ENCODE measurements around the gene FOXA2. TPM values are rescaled to one million over a fixed set of nuclear protein-coding genes. Genes with fewer than 3 reads are reported as not detected.
"Not testable (repeated sequence)": the region's sequence is repeated elsewhere in the genome, so short reads cannot be mapped to it uniquely, and the experiment has no call there.

The FOXA2 gene
- total and polyA plus RNA-seq, 5 donors = not detected

DNA sequence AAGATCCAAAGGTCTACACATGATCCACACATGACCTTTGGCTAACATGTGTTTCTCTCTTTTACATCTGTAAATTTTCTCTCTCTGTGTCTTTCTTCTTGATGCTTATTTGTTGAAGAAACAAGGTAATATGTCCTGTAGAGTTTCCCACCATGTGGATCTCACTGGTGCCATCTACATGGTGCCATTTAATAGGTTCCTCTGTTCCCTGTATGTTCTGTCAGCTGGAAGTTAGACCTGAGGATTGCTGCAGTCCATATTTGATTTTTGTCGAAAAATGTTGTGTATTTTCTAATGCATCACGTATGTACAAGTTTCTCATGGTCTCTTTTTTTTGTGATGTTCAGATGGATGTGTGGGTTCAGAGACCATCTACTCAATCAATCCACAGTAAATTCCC is 30.0 kb downstream of the FOXA2 start:
- 86% methylated on average over 2 of the region's 2 CpGs for WGBS
- Histone ChIP-seq H3K27ac (ENCODE audit: low read length) (no peak overlapping the region), H3K27me3 (ENCODE audit: control insufficient read depth, insufficient read depth) (peaks cover 9% of the 10 kb centered on the region), H3K9me3 (ENCODE audit: control insufficient read depth, low read length) (no peaks in the 10 kb centered on the region), H3K4me1 (ENCODE audit: control insufficient read depth, insufficient read depth, low read length) (no peaks in the 10 kb centered on the region), H3K4me3 (ENCODE audit: low read length) (no peak overlapping the region)
- no peak for DNase-seq
- ATAC-seq = no peak
- intact Hi-C loops (cut with DNase I) = no loop called here

DNA sequence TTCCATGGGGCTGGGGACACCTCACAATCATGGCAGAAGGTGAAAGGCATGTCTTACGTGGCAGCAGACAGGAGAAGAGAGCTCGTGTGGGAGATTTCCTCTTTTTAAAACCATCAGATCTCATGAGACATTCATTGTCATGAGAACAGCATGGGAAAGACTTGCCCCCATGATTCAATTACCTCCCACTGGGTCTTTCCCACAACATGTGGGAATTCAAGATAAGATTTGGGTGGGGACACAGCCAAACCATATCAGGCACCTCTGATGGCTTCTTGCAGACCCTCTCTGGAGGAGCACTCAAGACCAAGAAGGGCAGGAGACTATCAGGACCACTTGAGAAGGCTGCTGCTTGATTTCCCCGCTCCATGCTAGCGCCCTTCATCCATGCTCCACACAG is 33.9 kb downstream of the FOXA2 start:
- H3K27me3 ChIP-seq (ENCODE audit: control insufficient read depth, insufficient read depth); H3K27ac ChIP-seq (ENCODE audit: low read length); H3K4me3 ChIP-seq (ENCODE audit: low read length); DNase-seq; intact Hi-C loops (cut with DNase I); H3K9me3 ChIP-seq (ENCODE audit: control insufficient read depth, low read length); H3K4me1 ChIP-seq (ENCODE audit: control insufficient read depth, insufficient read depth, low read length); ATAC-seq: not testable (repeated sequence)
- WGBS = 62% methylated on average over 4 of the region's 4 CpGs

- Histone ChIP-seq H3K4me1 (ENCODE audit: control insufficient read depth, insufficient read depth, low read length) (no peaks in the 10 kb centered on the region), H3K9me3 (ENCODE audit: control insufficient read depth, low read length) (no peaks in the 10 kb centered on the region), H3K27me3 (ENCODE audit: control insufficient read depth, insufficient read depth) (no peaks in the 10 kb centered on the region), H3K27ac (ENCODE audit: low read length) (no peak overlapping the region), H3K4me3 (ENCODE audit: low read length) (no peak overlapping the region)
- ATAC-seq (no peak), DNase-seq (no peak)
- intact Hi-C loops (cut with DNase I) = no loop called here
- 56% methylated on average over 4 of the region's 4 CpGs for WGBS
These were observed 36.3 kb downstream of the FOXA2 start for GRCh38 chr20:22548040-22548439.

- WGBS = 51% methylated on average over 3 of the region's 3 CpGs
- no peak for ATAC-seq
- H3K4me1 ChIP-seq (ENCODE audit: control insufficient read depth, insufficient read depth, low read length) = no peaks in the 10 kb centered on the region
- no peaks in the 10 kb centered on the region for H3K9me3 ChIP-seq (ENCODE audit: control insufficient read depth, low read length)
- intact Hi-C loops (cut with DNase I) = no loop called here
- no peak for DNase-seq
- H3K27ac ChIP-seq (ENCODE audit: low read length) = no peak overlapping the region
- no peak overlapping the region for H3K4me3 ChIP-seq (ENCODE audit: low read length)
- no peaks in the 10 kb centered on the region for H3K27me3 ChIP-seq (ENCODE audit: control insufficient read depth, insufficient read depth)
These were observed 38.0 kb downstream of the FOXA2 start for GRCh38 chr20:22546344-22546743.

DNA sequence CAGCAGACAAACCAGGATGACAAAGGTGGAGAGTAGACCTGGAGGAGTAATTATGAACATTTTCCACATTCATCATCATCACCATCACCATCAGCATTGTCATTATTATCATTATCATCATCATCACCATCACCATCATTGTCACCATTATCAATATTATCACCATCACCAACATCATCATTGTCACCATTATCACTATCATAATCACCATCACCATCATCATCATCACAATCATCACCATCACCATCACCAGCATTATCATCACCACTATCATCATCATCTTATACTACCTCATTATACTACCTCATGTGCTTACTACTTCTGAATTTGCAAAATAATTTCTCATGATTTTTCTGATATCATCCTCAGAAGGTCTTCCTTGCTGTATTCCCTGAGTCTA is 39.3 kb downstream of the FOXA2 start:
- Histone ChIP-seq H3K27ac (ENCODE audit: low read length) (no peak overlapping the region), H3K4me3 (ENCODE audit: low read length) (no peak overlapping the region), H3K27me3 (ENCODE audit: control insufficient read depth, insufficient read depth) (no peaks in the 10 kb centered on the region), H3K4me1 (ENCODE audit: control insufficient read depth, insufficient read depth, low read length) (no peaks in the 10 kb centered on the region), H3K9me3 (ENCODE audit: control insufficient read depth, low read length) (no peaks in the 10 kb centered on the region)
- DNase-seq = no peak
- intact Hi-C loops (cut with DNase I) = no loop called here
- no peak for ATAC-seq

DNA sequence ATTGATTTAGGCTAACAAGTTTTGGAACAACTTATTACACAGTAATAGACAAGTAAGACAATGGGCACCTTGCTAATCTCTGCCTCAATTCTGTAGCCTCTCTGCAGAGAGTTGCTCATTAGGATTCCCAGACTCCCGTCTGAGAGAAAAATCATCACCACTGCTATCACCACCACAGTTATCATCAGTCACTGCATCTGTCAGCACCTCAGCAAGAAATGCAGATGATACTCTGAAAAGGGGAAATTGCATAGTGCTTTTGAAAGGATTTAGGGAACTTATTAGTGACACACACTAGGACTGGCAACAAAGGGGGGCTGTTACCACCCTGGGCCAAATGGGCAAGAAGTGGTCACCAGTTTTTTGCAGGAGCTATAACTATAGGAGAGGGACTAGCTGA is 39.9 kb downstream of the FOXA2 start:
- WGBS = 8% methylated on average over 1 of the region's 1 CpG
- Histone ChIP-seq H3K9me3 (ENCODE audit: control insufficient read depth, low read length) (no peaks in the 10 kb centered on the region), H3K27ac (ENCODE audit: low read length) (no peak overlapping the region), H3K4me3 (ENCODE audit: low read length) (no peak overlapping the region), H3K4me1 (ENCODE audit: control insufficient read depth, insufficient read depth, low read length) (no peaks in the 10 kb centered on the region), H3K27me3 (ENCODE audit: control insufficient read depth, insufficient read depth) (no peaks in the 10 kb centered on the region)
- ATAC-seq (no peak), DNase-seq (no peak)
- intact Hi-C loops (cut with DNase I) = no loop called here

GRCh38 chr20:22542427-22542826 is 41.9 kb downstream of the FOXA2 start:
- 41% methylated on average over 1 of the region's 1 CpG for WGBS
- ATAC-seq = no peak
- no peak for DNase-seq
- Histone ChIP-seq H3K4me1 (ENCODE audit: control insufficient read depth, insufficient read depth, low read length) (no peaks in the 10 kb centered on the region), H3K27me3 (ENCODE audit: control insufficient read depth, insufficient read depth) (no peaks in the 10 kb centered on the region), H3K27ac (ENCODE audit: low read length) (no peak overlapping the region), H3K4me3 (ENCODE audit: low read length) (no peak overlapping the region), H3K9me3 (ENCODE audit: control insufficient read depth, low read length) (no peaks in the 10 kb centered on the region)
- intact Hi-C loops (cut with DNase I) = no loop called here

DNA sequence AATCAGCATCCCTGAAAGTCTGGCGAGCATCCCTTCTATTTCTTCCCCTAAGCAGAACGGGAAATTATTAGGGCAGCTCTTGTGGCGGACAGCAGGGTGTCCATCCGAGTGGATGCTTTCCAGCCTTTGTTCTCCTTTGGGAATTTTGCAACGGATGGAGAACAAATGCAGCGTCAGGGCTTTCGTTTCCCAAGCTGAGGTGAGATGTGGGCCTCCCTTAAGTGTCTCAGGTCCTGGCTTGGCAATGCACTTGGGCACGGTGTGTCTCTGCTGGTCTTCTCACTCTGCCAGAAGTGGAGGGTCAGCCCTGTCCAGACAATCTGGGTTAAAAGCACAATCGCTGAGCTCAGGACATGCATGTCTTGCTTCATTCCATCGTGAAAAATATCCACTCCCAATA is 43.5 kb downstream of the FOXA2 start:
- Histone ChIP-seq H3K27me3 (ENCODE audit: control insufficient read depth, insufficient read depth) (no peaks in the 10 kb centered on the region), H3K27ac (ENCODE audit: low read length) (no peak overlapping the region), H3K9me3 (ENCODE audit: control insufficient read depth, low read length) (no peaks in the 10 kb centered on the region), H3K4me1 (ENCODE audit: control insufficient read depth, insufficient read depth, low read length) (no peaks in the 10 kb centered on the region), H3K4me3 (ENCODE audit: low read length) (no peak overlapping the region)
- ATAC-seq (no peak), DNase-seq (no peak)
- intact Hi-C loops (cut with DNase I) = no loop called here
- 60% methylated on average over 10 of the region's 10 CpGs for WGBS

- no peak for ATAC-seq
- Histone ChIP-seq H3K9me3 (ENCODE audit: control insufficient read depth, low read length) (no peaks in the 10 kb centered on the region), H3K4me1 (ENCODE audit: control insufficient read depth, insufficient read depth, low read length) (no peaks in the 10 kb centered on the region), H3K27ac (ENCODE audit: low read length) (no peak overlapping the region), H3K27me3 (ENCODE audit: control insufficient read depth, insufficient read depth) (no peaks in the 10 kb centered on the region), H3K4me3 (ENCODE audit: low read length) (no peak overlapping the region)
- intact Hi-C loops (cut with DNase I) = no loop called here
- DNase-seq = no peak
- WGBS = 69% methylated on average over 4 of the region's 4 CpGs
These were observed 47.2 kb downstream of the FOXA2 start for GRCh38 chr20:22536956-22537756.

DNA sequence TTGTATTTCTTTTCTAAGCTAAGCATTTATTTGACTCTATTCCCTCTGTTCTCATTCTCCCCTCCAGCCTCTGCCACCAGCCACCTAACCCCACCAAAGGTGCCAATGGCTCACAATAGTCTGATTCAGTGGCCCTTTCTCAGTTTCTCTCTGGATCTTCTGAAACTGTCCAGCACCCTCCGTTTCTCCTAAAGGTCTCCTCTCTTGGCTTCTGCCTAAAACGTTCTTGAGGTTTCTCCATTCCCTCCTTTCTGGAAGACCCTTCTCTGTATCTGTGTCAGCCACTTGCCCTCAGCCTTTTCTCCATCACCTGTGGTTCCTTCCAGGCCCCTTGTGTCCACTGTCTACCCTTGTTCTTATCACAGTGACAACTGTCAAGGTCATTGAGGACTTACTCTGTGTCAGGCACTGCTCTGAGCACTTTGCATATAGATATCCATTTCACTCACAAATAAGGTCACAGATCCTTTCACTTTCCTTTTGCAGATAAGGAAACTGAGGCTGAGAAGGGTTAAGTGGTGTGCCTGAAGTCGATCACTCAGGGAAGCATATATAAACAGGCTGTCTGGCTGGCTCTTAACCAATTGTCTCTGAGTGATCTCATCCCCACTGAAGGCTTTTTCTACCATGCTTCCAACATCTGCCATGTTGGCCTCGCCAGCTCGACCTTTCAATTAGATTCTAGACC is 48.1 kb downstream of the FOXA2 start:
- Histone ChIP-seq H3K27ac (ENCODE audit: low read length) (no peak overlapping the region), H3K4me3 (ENCODE audit: low read length) (no peak overlapping the region), H3K27me3 (ENCODE audit: control insufficient read depth, insufficient read depth) (no peaks in the 10 kb centered on the region), H3K4me1 (ENCODE audit: control insufficient read depth, insufficient read depth, low read length) (no peaks in the 10 kb centered on the region), H3K9me3 (ENCODE audit: control insufficient read depth, low read length) (no peaks in the 10 kb centered on the region)
- 73% methylated on average over 5 of the region's 5 CpGs for WGBS
- no peak for DNase-seq
- no peak for ATAC-seq
- intact Hi-C loops (cut with DNase I) = no loop called here

DNA sequence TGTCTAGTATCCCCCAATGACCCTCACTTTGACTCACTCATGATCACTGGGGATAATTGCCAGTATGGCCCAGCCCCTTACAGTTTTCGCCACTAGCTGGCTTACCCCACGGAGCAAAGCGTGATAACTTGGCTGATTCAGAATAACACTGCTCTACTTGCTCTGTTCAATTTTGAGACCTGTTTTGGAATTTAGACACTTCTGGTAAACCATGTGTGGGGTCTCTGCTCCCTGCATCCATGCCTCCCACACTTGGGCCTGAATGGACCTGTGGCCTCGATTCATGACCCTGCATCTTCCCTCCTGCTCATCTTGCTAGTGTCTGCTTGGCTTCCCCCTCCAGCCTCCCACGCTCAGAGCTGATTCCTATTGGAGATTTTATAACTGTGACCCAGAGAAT is 48.9 kb downstream of the FOXA2 start:
- WGBS = 80% methylated on average over 5 of the region's 5 CpGs
- no peak for DNase-seq
- ATAC-seq = no peak
- Histone ChIP-seq H3K27ac (ENCODE audit: low read length) (no peak overlapping the region), H3K4me3 (ENCODE audit: low read length) (no peak overlapping the region), H3K9me3 (ENCODE audit: control insufficient read depth, low read length) (no peaks in the 10 kb centered on the region), H3K27me3 (ENCODE audit: control insufficient read depth, insufficient read depth) (no peaks in the 10 kb centered on the region), H3K4me1 (ENCODE audit: control insufficient read depth, insufficient read depth, low read length) (no peaks in the 10 kb centered on the region)
- intact Hi-C loops (cut with DNase I) = no loop called here
